T-helper 2 cell (primary cell): ENCODE measurements around the gene PSEN2.
"Not testable (repeated sequence)": the region's sequence is repeated elsewhere in the genome, so short reads cannot be mapped to it uniquely, and the experiment has no call there.

Experiments
- DNase-seq, 5 experiments: peaks; one replicate each; pipeline versions ENCODE4 v3.0.0 to v3.0.0-alpha.2; 2012 to 2022

PSEN2 gene

GRCh38 chr1:226920446-226920894 is 50.1 kb downstream of the PSEN2 start:
- no peak for DNase-seq

GRCh38 chr1:226921504-226921903 is 51.1 kb downstream of the PSEN2 start:
- no peak for DNase-seq

GRCh38 chr1:226929260-226930111 is 59.1 kb downstream of the PSEN2 start:
- not testable (repeated sequence) for DNase-seq

- DNase-seq: no peak
Measured at GRCh38 chr1:226934483-226935237, 64.2 kb downstream of the PSEN2 start.

GRCh38 chr1:226937940-226938725 is 67.7 kb downstream of the PSEN2 start:
- DNase-seq: peak in 1 of 5 experiments; percentile 8

GRCh38 chr1:226938903-226939437 is 68.6 kb downstream of the PSEN2 start:
- DNase-seq: peak in 1 of 5 experiments; percentile 46

GRCh38 chr1:226939438-226940028 is 69.1 kb downstream of the PSEN2 start:
- peak in 3 of 5 experiments; percentile 48 to 83 (median 64) for DNase-seq

- DNase-seq: peak; percentile 97 to 100 (median 99)
Measured at GRCh38 chr1:226940029-226940805, 69.8 kb downstream of the PSEN2 start, which contains the start of gene COQ8A. TSS of gene COQ8A (plus strand) at chr1:226940294. CDS start at chr1:226961386, 21,092 bp downstream.

- no peak for DNase-seq
Measured at GRCh38 chr1:226940806-226941067, 70.3 kb downstream of the PSEN2 start.

- DNase-seq: no peak
Measured at GRCh38 chr1:226942392-226942791, 72.0 kb downstream of the PSEN2 start.

GRCh38 chr1:226943156-226943555 is 72.7 kb downstream of the PSEN2 start:
- DNase-seq: no peak

- DNase-seq: no peak
Measured at GRCh38 chr1:226943927-226944326, 73.5 kb downstream of the PSEN2 start.

GRCh38 chr1:226945106-226945857 is 74.9 kb downstream of the PSEN2 start:
- DNase-seq: no peak
